ENCODE data around the gene ALPG.

The ALPG gene

DNA sequence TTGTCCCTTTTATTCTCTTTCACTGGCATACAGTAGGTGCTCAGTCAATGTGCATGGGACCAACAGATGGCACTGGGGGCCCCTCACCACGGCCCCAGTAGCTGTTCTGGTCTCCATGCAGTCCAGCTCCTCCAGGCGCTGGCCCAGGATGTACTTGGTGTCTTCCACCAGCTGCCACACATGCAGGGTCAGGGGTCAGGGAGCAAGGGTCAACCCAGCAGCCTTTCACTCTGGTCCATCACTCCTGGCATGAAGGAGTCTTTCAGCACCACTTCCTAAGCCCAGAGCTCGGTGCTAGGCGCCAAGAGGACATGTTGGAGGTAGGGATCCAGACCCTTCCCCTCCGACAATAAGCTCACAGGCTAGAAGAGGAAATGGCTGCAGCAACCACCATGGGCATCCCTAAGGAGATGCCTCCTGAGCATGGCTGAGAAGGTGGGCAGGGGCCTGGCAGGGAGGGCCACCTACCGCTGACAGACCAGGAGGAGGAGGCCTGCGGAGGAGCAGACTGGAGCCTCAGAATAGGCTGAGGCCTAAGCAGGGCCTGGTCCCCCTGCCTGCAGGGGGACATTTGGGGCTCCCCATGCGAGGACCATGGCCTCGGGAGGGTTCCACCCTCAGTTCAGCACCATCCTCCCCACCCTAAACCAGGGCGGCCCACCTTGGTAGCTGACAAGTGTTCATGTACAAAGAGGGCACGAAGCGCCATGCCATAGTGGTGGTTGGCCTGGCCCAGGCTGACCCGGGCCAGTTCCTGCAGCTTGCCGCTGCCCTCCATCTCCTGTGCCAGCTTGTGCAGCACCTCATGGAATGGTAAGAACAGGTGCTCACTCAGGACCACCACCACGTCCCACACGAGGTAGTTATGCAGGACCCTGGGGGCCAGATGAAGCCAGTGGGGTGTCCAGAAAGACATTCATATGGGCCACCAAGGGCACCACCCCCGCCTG lies 10.2 kb downstream of the ALPG start:
- no peaks in the 10 kb centered on the region for H3K27me3 ChIP-seq (ENCODE audit: insufficient read depth, low read length)

DNA sequence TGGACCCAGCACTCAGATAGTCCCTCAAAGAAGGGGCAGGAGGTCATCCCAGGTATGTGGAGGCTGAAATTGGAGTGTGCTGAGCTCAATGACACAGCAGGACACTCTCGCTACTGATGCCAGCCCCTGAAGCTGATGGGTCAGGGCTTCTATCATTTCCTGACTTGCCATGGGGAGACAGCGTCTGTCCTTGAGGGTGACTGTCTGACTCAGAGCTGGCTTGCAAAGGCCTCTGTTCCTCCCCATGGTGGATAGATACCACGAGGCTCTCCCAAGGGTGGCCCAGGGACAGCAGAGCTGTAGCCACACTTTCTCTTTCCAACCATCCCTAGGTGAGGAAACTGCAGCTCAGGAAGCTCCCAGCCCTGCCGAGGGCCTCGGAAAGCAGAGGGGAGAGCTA lies 10.8 kb downstream of the ALPG start:
- no peak overlapping the region for H3K9ac ChIP-seq (ENCODE audit: low read length)
- no peak overlapping the region for H3K27ac ChIP-seq (ENCODE audit: low read depth, low read length, poor library complexity, severe bottlenecking)
- no peaks in the 10 kb centered on the region for H3F3A ChIP-seq (ENCODE audit: insufficient read depth, low read length)
- H3K9me3 ChIP-seq (ENCODE audit: low read length), result no peaks in the 10 kb centered on the region
- H3K4me2 ChIP-seq (ENCODE audit: low read length), result no peak overlapping the region
- no peaks in the 10 kb centered on the region for H3K4me1 ChIP-seq (ENCODE audit: insufficient read depth, low read length, severe bottlenecking)
- H3K79me2 ChIP-seq (ENCODE audit: insufficient read depth, low read length), result no peaks in the 10 kb centered on the region
- H3K4me3 ChIP-seq (ENCODE audit: low read depth, low read length, poor library complexity, severe bottlenecking), result no peak overlapping the region
- H2AFZ ChIP-seq (ENCODE audit: low read length), result no peak overlapping the region
- TF ChIP-seq, protein P1, sequence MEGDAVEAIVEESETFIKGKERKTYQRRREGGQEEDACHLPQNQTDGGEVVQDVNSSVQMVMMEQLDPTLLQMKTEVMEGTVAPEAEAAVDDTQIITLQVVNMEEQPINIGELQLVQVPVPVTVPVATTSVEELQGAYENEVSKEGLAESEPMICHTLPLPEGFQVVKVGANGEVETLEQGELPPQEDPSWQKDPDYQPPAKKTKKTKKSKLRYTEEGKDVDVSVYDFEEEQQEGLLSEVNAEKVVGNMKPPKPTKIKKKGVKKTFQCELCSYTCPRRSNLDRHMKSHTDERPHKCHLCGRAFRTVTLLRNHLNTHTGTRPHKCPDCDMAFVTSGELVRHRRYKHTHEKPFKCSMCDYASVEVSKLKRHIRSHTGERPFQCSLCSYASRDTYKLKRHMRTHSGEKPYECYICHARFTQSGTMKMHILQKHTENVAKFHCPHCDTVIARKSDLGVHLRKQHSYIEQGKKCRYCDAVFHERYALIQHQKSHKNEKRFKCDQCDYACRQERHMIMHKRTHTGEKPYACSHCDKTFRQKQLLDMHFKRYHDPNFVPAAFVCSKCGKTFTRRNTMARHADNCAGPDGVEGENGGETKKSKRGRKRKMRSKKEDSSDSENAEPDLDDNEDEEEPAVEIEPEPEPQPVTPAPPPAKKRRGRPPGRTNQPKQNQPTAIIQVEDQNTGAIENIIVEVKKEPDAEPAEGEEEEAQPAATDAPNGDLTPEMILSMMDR (IDR thresholded peaks at IDR 0.05; ENCODE audit: low read length), result no peak
- no peak for TF ChIP-seq EZH2 (IDR thresholded peaks at IDR 0.05; ENCODE audit: borderline replicate concordance, low read length)
- no peaks in the 10 kb centered on the region for H3K36me3 ChIP-seq (ENCODE audit: insufficient read depth, low read length)
- H3K9me2 ChIP-seq (ENCODE audit: low read depth, low read length), result no peaks in the 10 kb centered on the region
- H4K20me1 ChIP-seq (ENCODE audit: insufficient read depth, low read length), result no peaks in the 10 kb centered on the region
- no peaks in the 10 kb centered on the region for H3K27me3 ChIP-seq (ENCODE audit: insufficient read depth, low read length)

More for the DNA sequence above, 10.2 kb downstream of the ALPG start:
- Histone ChIP-seq H3K9ac (ENCODE audit: low read length) (no peak overlapping the region), H3K27ac (ENCODE audit: low read depth, low read length, poor library complexity, severe bottlenecking) (no peak overlapping the region), H3K36me3 (ENCODE audit: insufficient read depth, low read length) (no peaks in the 10 kb centered on the region), H3F3A (ENCODE audit: insufficient read depth, low read length) (no peaks in the 10 kb centered on the region), H3K4me3 (ENCODE audit: low read depth, low read length, poor library complexity, severe bottlenecking) (no peak overlapping the region), H3K79me2 (ENCODE audit: insufficient read depth, low read length) (no peaks in the 10 kb centered on the region), H3K9me3 (ENCODE audit: low read length) (no peaks in the 10 kb centered on the region), H2AFZ (ENCODE audit: low read length) (no peak overlapping the region), H4K20me1 (ENCODE audit: insufficient read depth, low read length) (no peaks in the 10 kb centered on the region), H3K4me2 (ENCODE audit: low read length) (no peak overlapping the region), H3K4me1 (ENCODE audit: insufficient read depth, low read length, severe bottlenecking) (no peaks in the 10 kb centered on the region), H3K9me2 (ENCODE audit: low read depth, low read length) (no peaks in the 10 kb centered on the region)
- TF ChIP-seq EZH2 (IDR thresholded peaks at IDR 0.05; ENCODE audit: borderline replicate concordance, low read length), result no peak
- TF ChIP-seq, protein P1 (IDR thresholded peaks at IDR 0.05; ENCODE audit: low read length), result no peak

DNA sequence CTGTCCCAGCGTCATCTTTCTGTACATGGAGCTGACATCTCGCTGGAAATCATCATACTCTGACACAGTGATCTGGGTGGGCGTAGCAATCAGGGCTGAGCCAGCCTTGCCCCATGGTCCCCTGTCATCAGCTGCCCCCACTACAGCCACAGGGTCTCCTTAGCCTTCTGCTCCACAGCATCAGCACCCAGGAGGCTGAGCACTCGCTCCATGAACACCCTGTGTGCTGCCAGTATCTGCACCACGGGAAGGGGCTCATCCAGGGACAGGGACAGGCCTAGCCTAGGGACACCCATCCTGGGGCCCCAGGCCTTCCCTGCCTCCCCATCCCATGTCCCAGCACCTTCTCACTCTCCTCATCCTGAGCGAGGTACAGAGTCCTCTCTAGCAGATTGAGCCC lies 11.4 kb downstream of the ALPG start:
- H3K27ac ChIP-seq (ENCODE audit: low read depth, low read length, poor library complexity, severe bottlenecking), result no peak overlapping the region

More for the DNA sequence above, 11.4 kb downstream of the ALPG start:
- no peaks in the 10 kb centered on the region for H3K36me3 ChIP-seq (ENCODE audit: insufficient read depth, low read length)
- H3F3A ChIP-seq (ENCODE audit: insufficient read depth, low read length), result no peaks in the 10 kb centered on the region
- H3K4me2 ChIP-seq (ENCODE audit: low read length), result no peak overlapping the region
- TF ChIP-seq, protein P1 (IDR thresholded peaks at IDR 0.05; ENCODE audit: low read length), result no peak
- TF ChIP-seq EZH2 (IDR thresholded peaks at IDR 0.05; ENCODE audit: borderline replicate concordance, low read length), result no peak
- H2AFZ ChIP-seq (ENCODE audit: low read length), result no peak overlapping the region
- H3K9me2 ChIP-seq (ENCODE audit: low read depth, low read length), result no peaks in the 10 kb centered on the region
- no peaks in the 10 kb centered on the region for H3K27me3 ChIP-seq (ENCODE audit: insufficient read depth, low read length)
- H4K20me1 ChIP-seq (ENCODE audit: insufficient read depth, low read length), result no peaks in the 10 kb centered on the region
- H3K9ac ChIP-seq (ENCODE audit: low read length), result no peak overlapping the region
- H3K79me2 ChIP-seq (ENCODE audit: insufficient read depth, low read length), result no peaks in the 10 kb centered on the region
- H3K4me3 ChIP-seq (ENCODE audit: low read depth, low read length, poor library complexity, severe bottlenecking), result no peak overlapping the region
- H3K4me1 ChIP-seq (ENCODE audit: insufficient read depth, low read length, severe bottlenecking), result no peaks in the 10 kb centered on the region
- no peaks in the 10 kb centered on the region for H3K9me3 ChIP-seq (ENCODE audit: low read length)
